NK-92 (cell line): Measurements from ENCODE around the gene AMIGO1.

Source experiments
- DNase-seq: peaks from one replicate; lab custom pipeline; 2025; ENCODE audit not compliant: unreplicated experiment; lab: John Stamatoyannopoulos, UW

AMIGO1 gene

GRCh38 chr1:109534307-109534858, 24.9 kb upstream of the AMIGO1 start:
- DNase-seq, result no peak

- DNase-seq, result peak; percentile 29
Measured at GRCh38 chr1:109532365-109533136, 23.0 kb upstream of the AMIGO1 start.

- no peak for DNase-seq
Measured at GRCh38 chr1:109531826-109532364, 22.4 kb upstream of the AMIGO1 start.

- no peak for DNase-seq
Measured at GRCh38 chr1:109531380-109531779, 21.9 kb upstream of the AMIGO1 start.

GRCh38 chr1:109530457-109531087, 21.0 kb upstream of the AMIGO1 start:
- DNase-seq, result no peak

- no peak for DNase-seq
Measured at GRCh38 chr1:109529881-109530456, 20.4 kb upstream of the AMIGO1 start.

GRCh38 chr1:109528712-109529111, 19.2 kb upstream of the AMIGO1 start:
- DNase-seq, result no peak

- no peak for DNase-seq
Measured at GRCh38 chr1:109527846-109528695, 18.5 kb upstream of the AMIGO1 start.

- no peak for DNase-seq
Measured at GRCh38 chr1:109527098-109527811, 17.7 kb upstream of the AMIGO1 start.

GRCh38 chr1:109523706-109524105, 14.2 kb upstream of the AMIGO1 start:
- no peak for DNase-seq

GRCh38 chr1:109522026-109522425, 12.5 kb upstream of the AMIGO1 start:
- no peak for DNase-seq

GRCh38 chr1:109521002-109521951, 11.8 kb upstream of the AMIGO1 start:
- DNase-seq, result no peak

GRCh38 chr1:109517337-109517736, 7.8 kb upstream of the AMIGO1 start:
- no peak for DNase-seq

- DNase-seq, result no peak
Measured at GRCh38 chr1:109516872-109517271, 7.3 kb upstream of the AMIGO1 start.

- no peak for DNase-seq
Measured at GRCh38 chr1:109514846-109515245, 5.3 kb upstream of the AMIGO1 start.

GRCh38 chr1:109513110-109513710, 3.7 kb upstream of the AMIGO1 start:
- no peak for DNase-seq

GRCh38 chr1:109508873-109509175, 703 bp downstream of the AMIGO1 start:
- DNase-seq, result no peak

GRCh38 chr1:109508001-109508872, 1.3 kb downstream of the AMIGO1 start:
- no peak for DNase-seq
